ENCODE results near the gene PDE8B. TPM values are rescaled to one million over a fixed set of nuclear protein-coding genes. Genes with fewer than 3 reads are reported as not detected.

PDE8B gene
- polyA plus RNA-seq, 1 of the 3 experiments (the other 2 are of a cell fraction): not detected

DNA sequence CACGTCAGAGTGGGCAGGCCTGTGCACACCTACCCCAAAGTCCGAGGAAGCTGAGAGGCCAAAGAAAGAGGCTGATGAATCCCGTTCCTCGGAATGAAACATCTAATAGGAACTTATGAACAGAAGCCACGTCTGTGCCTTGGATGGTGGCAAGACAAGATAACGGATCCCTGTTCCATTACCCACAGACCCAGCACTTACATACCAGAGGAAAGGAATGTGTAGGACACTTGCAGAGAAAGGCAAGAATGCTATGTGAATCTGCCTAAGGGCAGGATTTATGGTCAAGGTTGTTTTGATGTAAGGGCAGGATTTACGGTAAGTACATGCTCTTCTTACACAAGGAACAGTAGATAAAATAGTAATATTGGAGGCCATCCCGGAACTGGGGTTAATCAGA is 188.4 kb downstream of the PDE8B start:
- Histone ChIP-seq H3K27ac (ENCODE audit: low read depth in 2 of 2, low read length in 1 of 2) (no peak overlapping the region), H2AFZ (ENCODE audit: low read depth) (no peak overlapping the region), H3F3A (replicated peaks; ENCODE audit: insufficient read depth) (no peaks in the 10 kb centered on the region), H3K36me3 (replicated peaks in 1 of 2; ENCODE audit: control insufficient read depth in 1 of 2, insufficient read depth in 2 of 2, low read length in 1 of 2) (no peaks in the 10 kb centered on the region), H3K9me2 (no peaks in the 10 kb centered on the region), H3K4me3 (ENCODE audit: low read depth in 2 of 2, low read length in 1 of 2) (no peak overlapping the region), H3K79me2 (ENCODE audit: insufficient read depth) (no peaks in the 10 kb centered on the region), H3K27me3 (ENCODE audit: insufficient read depth) (0 out of 2 replicates have a peak, but pooled peaks cover 4% of the 10 kb centered on the region), H3K4me1 (ENCODE audit: control insufficient read depth in 1 of 2, insufficient read depth in 2 of 2, low read depth in 1 of 2, low read length in 1 of 2) (no peaks in the 10 kb centered on the region; a peak in 1 of 4 replicates), H3K9me3 (no peaks in the 10 kb centered on the region), H4K20me1 (ENCODE audit: insufficient read depth) (no peaks in the 10 kb centered on the region), H3K4me2 (no peak overlapping the region), H3K9ac (no peak overlapping the region)
- 76% methylated on average over 8 of the region's 8 CpGs for WGBS (ENCODE audit: low lambda C conversion rate)
- POLR2A ChIA-PET: no interaction called here
- CTCF ChIA-PET: no interaction called here
- no peak for DNase-seq
- TF ChIP-seq, protein P1, sequence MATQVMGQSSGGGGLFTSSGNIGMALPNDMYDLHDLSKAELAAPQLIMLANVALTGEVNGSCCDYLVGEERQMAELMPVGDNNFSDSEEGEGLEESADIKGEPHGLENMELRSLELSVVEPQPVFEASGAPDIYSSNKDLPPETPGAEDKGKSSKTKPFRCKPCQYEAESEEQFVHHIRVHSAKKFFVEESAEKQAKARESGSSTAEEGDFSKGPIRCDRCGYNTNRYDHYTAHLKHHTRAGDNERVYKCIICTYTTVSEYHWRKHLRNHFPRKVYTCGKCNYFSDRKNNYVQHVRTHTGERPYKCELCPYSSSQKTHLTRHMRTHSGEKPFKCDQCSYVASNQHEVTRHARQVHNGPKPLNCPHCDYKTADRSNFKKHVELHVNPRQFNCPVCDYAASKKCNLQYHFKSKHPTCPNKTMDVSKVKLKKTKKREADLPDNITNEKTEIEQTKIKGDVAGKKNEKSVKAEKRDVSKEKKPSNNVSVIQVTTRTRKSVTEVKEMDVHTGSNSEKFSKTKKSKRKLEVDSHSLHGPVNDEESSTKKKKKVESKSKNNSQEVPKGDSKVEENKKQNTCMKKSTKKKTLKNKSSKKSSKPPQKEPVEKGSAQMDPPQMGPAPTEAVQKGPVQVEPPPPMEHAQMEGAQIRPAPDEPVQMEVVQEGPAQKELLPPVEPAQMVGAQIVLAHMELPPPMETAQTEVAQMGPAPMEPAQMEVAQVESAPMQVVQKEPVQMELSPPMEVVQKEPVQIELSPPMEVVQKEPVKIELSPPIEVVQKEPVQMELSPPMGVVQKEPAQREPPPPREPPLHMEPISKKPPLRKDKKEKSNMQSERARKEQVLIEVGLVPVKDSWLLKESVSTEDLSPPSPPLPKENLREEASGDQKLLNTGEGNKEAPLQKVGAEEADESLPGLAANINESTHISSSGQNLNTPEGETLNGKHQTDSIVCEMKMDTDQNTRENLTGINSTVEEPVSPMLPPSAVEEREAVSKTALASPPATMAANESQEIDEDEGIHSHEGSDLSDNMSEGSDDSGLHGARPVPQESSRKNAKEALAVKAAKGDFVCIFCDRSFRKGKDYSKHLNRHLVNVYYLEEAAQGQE (IDR thresholded peaks at IDR 0.05; ENCODE audit: low read depth, low read length): no peak
- TF ChIP-seq MXI1 (IDR thresholded peaks at IDR 0.05; ENCODE audit: low read depth, low read length) (no peak), TCF12 (IDR thresholded peaks at IDR 0.05) (no peak), MEF2A (IDR thresholded peaks at IDR 0.05; ENCODE audit: borderline replicate concordance, low read depth) (no peak), YY1 (IDR thresholded peaks at IDR 0.05; ENCODE audit: low read depth) (no peak)
- TF ChIP-seq, protein P2, sequence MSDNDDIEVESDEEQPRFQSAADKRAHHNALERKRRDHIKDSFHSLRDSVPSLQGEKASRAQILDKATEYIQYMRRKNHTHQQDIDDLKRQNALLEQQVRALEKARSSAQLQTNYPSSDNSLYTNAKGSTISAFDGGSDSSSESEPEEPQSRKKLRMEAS (IDR thresholded peaks at IDR 0.05; ENCODE audit: low read depth): no peak
- TF ChIP-seq, protein P3, sequence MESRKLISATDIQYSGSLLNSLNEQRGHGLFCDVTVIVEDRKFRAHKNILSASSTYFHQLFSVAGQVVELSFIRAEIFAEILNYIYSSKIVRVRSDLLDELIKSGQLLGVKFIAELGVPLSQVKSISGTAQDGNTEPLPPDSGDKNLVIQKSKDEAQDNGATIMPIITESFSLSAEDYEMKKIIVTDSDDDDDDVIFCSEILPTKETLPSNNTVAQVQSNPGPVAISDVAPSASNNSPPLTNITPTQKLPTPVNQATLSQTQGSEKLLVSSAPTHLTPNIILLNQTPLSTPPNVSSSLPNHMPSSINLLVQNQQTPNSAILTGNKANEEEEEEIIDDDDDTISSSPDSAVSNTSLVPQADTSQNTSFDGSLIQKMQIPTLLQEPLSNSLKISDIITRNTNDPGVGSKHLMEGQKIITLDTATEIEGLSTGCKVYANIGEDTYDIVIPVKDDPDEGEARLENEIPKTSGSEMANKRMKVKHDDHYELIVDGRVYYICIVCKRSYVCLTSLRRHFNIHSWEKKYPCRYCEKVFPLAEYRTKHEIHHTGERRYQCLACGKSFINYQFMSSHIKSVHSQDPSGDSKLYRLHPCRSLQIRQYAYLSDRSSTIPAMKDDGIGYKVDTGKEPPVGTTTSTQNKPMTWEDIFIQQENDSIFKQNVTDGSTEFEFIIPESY (IDR thresholded peaks at IDR 0.05; ENCODE audit: borderline replicate concordance, low read depth): no peak

DNA sequence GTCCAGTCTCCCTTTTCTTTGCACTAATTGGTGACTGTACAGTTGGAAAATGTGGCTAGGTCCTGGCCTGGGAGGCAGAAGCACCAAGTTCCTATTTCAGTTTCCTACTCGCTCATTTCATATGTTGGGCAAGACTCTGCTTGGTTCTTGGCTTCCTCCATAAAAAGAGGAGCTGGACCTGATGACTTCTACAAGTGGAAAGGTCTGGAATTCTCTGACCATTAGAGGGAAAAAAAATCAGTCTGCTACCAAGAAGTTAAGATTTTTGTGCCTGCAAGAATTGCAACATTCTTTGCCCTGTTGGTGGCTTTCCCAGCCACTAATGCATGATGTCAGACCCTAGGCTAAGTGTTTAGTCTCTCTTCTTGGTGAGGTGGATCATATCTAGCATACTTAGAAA is 190.2 kb downstream of the PDE8B start:
- no peak overlapping the region for H3K4me2 ChIP-seq
- TF ChIP-seq ELF1 (IDR thresholded peaks at IDR 0.05) (no peak), POLR2AphosphoS5 (IDR thresholded peaks at IDR 0.05; ENCODE audit: low read depth, low read length) (no peak), SIN3A (IDR thresholded peaks at IDR 0.05; ENCODE audit: borderline replicate concordance, low read depth, low read length) (no peak), RXRA (IDR thresholded peaks at IDR 0.05; ENCODE audit: borderline replicate concordance, low read depth) (no peak), GATA2 (CRISPR knock-in tag; IDR thresholded peaks at IDR 0.05) (no peak), RAD21 (IDR thresholded peaks at IDR 0.05; ENCODE audit: low read length) (no peak), MEF2A (IDR thresholded peaks at IDR 0.05; ENCODE audit: borderline replicate concordance, low read depth) (no peak), NFIC (IDR thresholded peaks at IDR 0.05; ENCODE audit: borderline replicate concordance) (no peak), TAF1 (IDR thresholded peaks at IDR 0.05; ENCODE audit: borderline replicate concordance, low read depth, low read length) (no peak), JUND (IDR thresholded peaks at IDR 0.05) (no peak), SMC3 (IDR thresholded peaks at IDR 0.05; ENCODE audit: low read depth, low read length) (no peak)
- TF ChIP-seq, protein P4, sequence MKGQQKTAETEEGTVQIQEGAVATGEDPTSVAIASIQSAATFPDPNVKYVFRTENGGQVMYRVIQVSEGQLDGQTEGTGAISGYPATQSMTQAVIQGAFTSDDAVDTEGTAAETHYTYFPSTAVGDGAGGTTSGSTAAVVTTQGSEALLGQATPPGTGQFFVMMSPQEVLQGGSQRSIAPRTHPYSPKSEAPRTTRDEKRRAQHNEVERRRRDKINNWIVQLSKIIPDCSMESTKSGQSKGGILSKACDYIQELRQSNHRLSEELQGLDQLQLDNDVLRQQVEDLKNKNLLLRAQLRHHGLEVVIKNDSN (IDR thresholded peaks at IDR 0.05; ENCODE audit: borderline replicate concordance, low read depth): no peak
- TF ChIP-seq, protein P2 (IDR thresholded peaks at IDR 0.05; ENCODE audit: low read depth): no peak
- no peak overlapping the region for H3K9ac ChIP-seq
- 0 out of 2 replicates have a peak, but pooled peaks cover 4% of the 10 kb centered on the region for H3K27me3 ChIP-seq (ENCODE audit: insufficient read depth)
- no peak overlapping the region for H3K27ac ChIP-seq (ENCODE audit: low read depth in 2 of 2, low read length in 1 of 2)
- no peak for DNase-seq
- H3K9me2 ChIP-seq: no peaks in the 10 kb centered on the region
- H3K36me3 ChIP-seq (replicated peaks in 1 of 2; ENCODE audit: control insufficient read depth in 1 of 2, insufficient read depth in 2 of 2, low read length in 1 of 2): no peaks in the 10 kb centered on the region
- ChIA-PET POLR2A (no interaction called here), CTCF (interaction anchor here (1.4 kb wide), 1 partner anchor 49 kb away, joined by 3 read pairs; no protein-coding TSS in a partner anchor)
- H3K9me3 ChIP-seq: no peaks in the 10 kb centered on the region
- H4K20me1 ChIP-seq (ENCODE audit: insufficient read depth): no peaks in the 10 kb centered on the region
- WGBS (ENCODE audit: low lambda C conversion rate): 70% methylated on average over 1 of the region's 1 CpG
- no peaks in the 10 kb centered on the region; a peak in 1 of 4 replicates for H3K4me1 ChIP-seq (ENCODE audit: control insufficient read depth in 1 of 2, insufficient read depth in 2 of 2, low read depth in 1 of 2, low read length in 1 of 2)
- H3K4me3 ChIP-seq (ENCODE audit: low read depth in 2 of 2, low read length in 1 of 2): no peak overlapping the region
- no peak overlapping the region for H2AFZ ChIP-seq (ENCODE audit: low read depth)
- no peaks in the 10 kb centered on the region for H3F3A ChIP-seq (replicated peaks; ENCODE audit: insufficient read depth)
- H3K79me2 ChIP-seq (ENCODE audit: insufficient read depth): no peaks in the 10 kb centered on the region

All from SK-N-SH (cell line).